ENCODE data around the gene HFM1.
"Not testable (repeated sequence)": the region's sequence is repeated elsewhere in the genome, so short reads cannot be mapped to it uniquely, and the experiment has no call there.

Gene HFM1

GRCh38 chr1:91404151-91405012 lies at the start of gene HFM1:
Gene HFM1 (minus strand): TSS chr1:91404837. CDS start chr1:91401082, 3,755 bp downstream.
- Histone ChIP-seq H3K27ac (ENCODE audit: low read length) (peak within 1 kb of the TSS; percentile 61), H3K36me3 (ENCODE audit: control insufficient read depth in 1 of 2, insufficient read depth in 2 of 2, low read length in 2 of 2) (no peaks in the 10 kb centered on the region), H3K27me3 (ENCODE audit: low read depth, low read length) (no peaks in the 10 kb centered on the region), H3K9me3 (ENCODE audit: control insufficient read depth in 1 of 2, low read length in 2 of 2) (no peaks in the 10 kb centered on the region), H3K4me1 (ENCODE audit: control insufficient read depth in 1 of 2, insufficient read depth in 2 of 2, low read length in 2 of 2) (no peaks in the 10 kb centered on the region), H3K4me3 (ENCODE audit: low read depth in 1 of 2, low read length in 2 of 2) (peak within 1 kb of the TSS; percentile 70 to 73)

GRCh38 chr1:91454136-91454535 lies 49.5 kb upstream of the HFM1 start:
- Histone ChIP-seq H3K27ac (ENCODE audit: low read length) (no peak overlapping the region), H3K27me3 (ENCODE audit: low read depth, low read length) (no peaks in the 10 kb centered on the region), H3K9me3 (ENCODE audit: control insufficient read depth in 1 of 2, low read length in 2 of 2) (no peaks in the 10 kb centered on the region), H3K36me3 (ENCODE audit: control insufficient read depth in 1 of 2, insufficient read depth in 2 of 2, low read length in 2 of 2) (no peaks in the 10 kb centered on the region), H3K4me1 (ENCODE audit: control insufficient read depth in 1 of 2, insufficient read depth in 2 of 2, low read length in 2 of 2) (no peaks in the 10 kb centered on the region), H3K4me3 (ENCODE audit: low read depth in 1 of 2, low read length in 2 of 2) (no peak overlapping the region)

DNA sequence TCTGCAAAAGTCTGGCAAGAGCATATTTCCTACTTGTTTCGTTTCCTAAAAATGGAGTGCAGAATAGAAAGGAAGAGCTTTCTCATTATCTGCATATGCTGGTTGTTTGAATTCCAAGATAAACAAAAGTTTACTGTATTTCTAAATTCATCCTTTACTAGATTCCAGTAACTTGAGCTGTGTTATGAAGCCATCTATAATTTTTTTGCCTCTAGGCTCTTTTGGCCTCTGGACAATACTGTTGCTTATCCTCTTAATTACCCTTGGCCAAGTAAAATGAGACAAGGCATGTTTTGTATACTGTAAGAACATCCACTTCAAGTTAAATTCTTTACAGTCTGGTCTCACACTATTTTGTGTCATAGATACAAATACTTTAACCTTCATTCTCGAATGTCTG lies 45.6 kb upstream of the HFM1 start:
- Histone ChIP-seq H3K4me1 (ENCODE audit: control insufficient read depth in 1 of 2, insufficient read depth in 2 of 2, low read length in 2 of 2) (no peaks in the 10 kb centered on the region), H3K27me3 (ENCODE audit: low read depth, low read length) (no peaks in the 10 kb centered on the region), H3K36me3 (ENCODE audit: control insufficient read depth in 1 of 2, insufficient read depth in 2 of 2, low read length in 2 of 2) (no peaks in the 10 kb centered on the region), H3K9me3 (ENCODE audit: control insufficient read depth in 1 of 2, low read length in 2 of 2) (no peaks in the 10 kb centered on the region), H3K4me3 (ENCODE audit: low read depth in 1 of 2, low read length in 2 of 2) (no peak overlapping the region), H3K27ac (ENCODE audit: low read length) (no peak overlapping the region)

- not testable (repeated sequence) for H3K27ac ChIP-seq (ENCODE audit: low read length); H3K36me3 ChIP-seq (ENCODE audit: control insufficient read depth in 1 of 2, insufficient read depth in 2 of 2, low read length in 2 of 2); H3K27me3 ChIP-seq (ENCODE audit: low read depth, low read length); H3K4me1 ChIP-seq (ENCODE audit: control insufficient read depth in 1 of 2, insufficient read depth in 2 of 2, low read length in 2 of 2); H3K9me3 ChIP-seq (ENCODE audit: control insufficient read depth in 1 of 2, low read length in 2 of 2); H3K4me3 ChIP-seq (ENCODE audit: low read depth in 1 of 2, low read length in 2 of 2)
These were observed 43.1 kb upstream of the HFM1 start for GRCh38 chr1:91447782-91448181.

DNA sequence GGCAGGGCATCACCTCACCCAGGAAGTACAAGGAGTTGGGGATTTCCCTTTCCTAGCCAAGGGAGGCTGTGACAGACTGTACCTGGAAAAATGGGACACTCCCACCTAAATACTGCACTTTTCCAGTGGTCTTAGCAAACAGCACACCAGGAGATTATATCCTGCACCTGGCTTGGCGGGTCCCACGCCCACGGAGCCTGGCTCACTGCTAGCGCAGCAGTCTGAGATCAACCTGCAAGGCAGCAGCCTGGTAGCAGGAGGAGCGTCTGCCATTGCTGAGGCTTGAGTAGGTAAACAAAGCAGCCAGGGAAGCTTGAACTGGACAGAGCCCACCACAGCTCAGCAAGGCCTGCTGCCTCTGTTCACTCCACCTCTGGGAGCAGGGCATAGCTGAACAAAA lies 37.3 kb upstream of the HFM1 start:
- not testable (repeated sequence) for H3K27me3 ChIP-seq (ENCODE audit: low read depth, low read length); H3K36me3 ChIP-seq (ENCODE audit: control insufficient read depth in 1 of 2, insufficient read depth in 2 of 2, low read length in 2 of 2); H3K4me3 ChIP-seq (ENCODE audit: low read depth in 1 of 2, low read length in 2 of 2); H3K4me1 ChIP-seq (ENCODE audit: control insufficient read depth in 1 of 2, insufficient read depth in 2 of 2, low read length in 2 of 2); H3K9me3 ChIP-seq (ENCODE audit: control insufficient read depth in 1 of 2, low read length in 2 of 2); H3K27ac ChIP-seq (ENCODE audit: low read length)

- H3K9me3 ChIP-seq (ENCODE audit: control insufficient read depth in 1 of 2, low read length in 2 of 2): peaks cover 0 to 5% of the 10 kb centered on the region in 2 donors
- H3K36me3 ChIP-seq (ENCODE audit: control insufficient read depth in 1 of 2, insufficient read depth in 2 of 2, low read length in 2 of 2): no peaks in the 10 kb centered on the region
- no peaks in the 10 kb centered on the region for H3K27me3 ChIP-seq (ENCODE audit: low read depth, low read length)
- H3K4me1 ChIP-seq (ENCODE audit: control insufficient read depth in 1 of 2, insufficient read depth in 2 of 2, low read length in 2 of 2): no peaks in the 10 kb centered on the region
- H3K27ac ChIP-seq (ENCODE audit: low read length): no peak overlapping the region
- no peak overlapping the region for H3K4me3 ChIP-seq (ENCODE audit: low read depth in 1 of 2, low read length in 2 of 2)
These were observed 36.2 kb upstream of the HFM1 start for GRCh38 chr1:91440847-91441246.

DNA sequence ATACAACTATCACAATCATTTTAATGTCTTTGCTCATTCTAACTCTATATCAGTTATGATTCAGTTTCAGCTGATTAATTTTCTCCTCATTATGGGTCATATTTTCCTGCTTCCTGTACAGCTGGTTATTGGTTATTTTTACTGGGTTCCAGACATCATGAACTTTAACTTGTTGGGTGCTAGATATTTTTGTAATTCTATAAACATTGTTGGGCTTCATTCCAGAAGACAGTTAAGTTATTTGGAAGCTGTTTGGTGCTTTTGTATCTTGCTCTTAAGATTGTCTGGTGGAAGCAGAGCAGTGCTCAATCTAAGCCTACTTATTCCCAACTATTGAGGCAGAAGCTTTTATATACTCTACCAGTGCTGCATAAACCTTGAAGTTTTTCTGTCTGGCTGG lies 34.4 kb upstream of the HFM1 start:
- H3K9me3 ChIP-seq (ENCODE audit: control insufficient read depth in 1 of 2, low read length in 2 of 2): peaks cover 0 to 5% of the 10 kb centered on the region in 2 donors
- H3K4me1 ChIP-seq (ENCODE audit: control insufficient read depth in 1 of 2, insufficient read depth in 2 of 2, low read length in 2 of 2): no peaks in the 10 kb centered on the region
- no peak overlapping the region for H3K27ac ChIP-seq (ENCODE audit: low read length)
- no peaks in the 10 kb centered on the region for H3K27me3 ChIP-seq (ENCODE audit: low read depth, low read length)
- no peak overlapping the region for H3K4me3 ChIP-seq (ENCODE audit: low read depth in 1 of 2, low read length in 2 of 2)
- no peaks in the 10 kb centered on the region for H3K36me3 ChIP-seq (ENCODE audit: control insufficient read depth in 1 of 2, insufficient read depth in 2 of 2, low read length in 2 of 2)

DNA sequence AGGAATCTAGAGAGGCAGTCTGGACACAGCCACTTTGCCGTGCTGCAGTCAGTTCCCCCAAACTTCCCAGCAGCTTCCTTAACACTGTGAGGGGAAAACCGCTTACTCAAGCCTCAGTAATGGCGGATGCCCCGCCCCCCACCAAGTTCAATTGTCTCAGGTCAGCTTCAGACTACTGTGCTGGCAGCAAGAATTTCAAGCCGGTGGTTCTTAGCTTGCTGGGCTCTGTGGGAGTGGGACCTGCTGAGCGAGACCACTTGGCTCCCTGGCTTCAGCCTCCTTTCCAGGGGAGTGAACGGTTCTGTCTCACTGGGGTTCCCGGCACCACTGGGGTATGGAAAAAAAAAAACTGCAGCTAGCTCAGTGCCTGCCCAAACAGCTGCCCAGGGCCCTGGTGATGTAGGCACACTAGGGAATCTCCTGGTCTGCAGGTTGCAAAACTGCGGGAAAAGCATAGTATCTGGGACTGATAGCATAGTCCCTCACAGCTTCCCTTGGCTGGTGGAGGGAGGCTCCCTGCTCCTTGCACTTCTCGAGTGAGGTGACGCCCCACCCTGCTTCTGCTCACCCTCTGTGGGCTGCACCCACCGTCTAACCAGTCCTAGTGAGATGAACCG lies 23.7 kb upstream of the HFM1 start:
- Histone ChIP-seq H3K27me3 (ENCODE audit: low read depth, low read length) (no peaks in the 10 kb centered on the region), H3K4me3 (ENCODE audit: low read depth in 1 of 2, low read length in 2 of 2) (no peak overlapping the region), H3K27ac (ENCODE audit: low read length) (no peak overlapping the region), H3K9me3 (ENCODE audit: control insufficient read depth in 1 of 2, low read length in 2 of 2) (no peaks in the 10 kb centered on the region), H3K36me3 (ENCODE audit: control insufficient read depth in 1 of 2, insufficient read depth in 2 of 2, low read length in 2 of 2) (no peaks in the 10 kb centered on the region), H3K4me1 (ENCODE audit: control insufficient read depth in 1 of 2, insufficient read depth in 2 of 2, low read length in 2 of 2) (no peaks in the 10 kb centered on the region)

DNA sequence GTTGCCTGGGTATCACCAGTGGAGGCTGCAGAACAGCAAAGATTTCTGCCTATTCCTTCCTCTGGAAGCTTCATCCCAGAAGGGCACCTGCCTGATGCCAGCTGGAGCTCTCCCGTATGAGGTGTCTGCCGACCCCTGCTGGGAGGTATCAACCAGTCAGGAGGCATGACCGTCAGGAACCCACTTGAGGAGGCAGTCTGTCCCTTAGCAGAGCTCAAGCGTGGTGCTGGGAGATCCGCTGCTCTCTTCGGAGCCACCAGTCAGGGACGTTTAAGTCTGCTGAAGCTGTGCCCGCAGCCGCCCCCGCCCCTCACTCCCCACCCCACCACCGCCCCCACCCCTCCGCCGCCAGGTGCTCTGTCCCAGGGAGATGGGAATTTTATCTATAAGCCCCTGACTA lies 23.1 kb upstream of the HFM1 start:
- Histone ChIP-seq H3K36me3 (ENCODE audit: control insufficient read depth in 1 of 2, insufficient read depth in 2 of 2, low read length in 2 of 2) (no peaks in the 10 kb centered on the region), H3K27me3 (ENCODE audit: low read depth, low read length) (no peaks in the 10 kb centered on the region), H3K4me1 (ENCODE audit: control insufficient read depth in 1 of 2, insufficient read depth in 2 of 2, low read length in 2 of 2) (no peaks in the 10 kb centered on the region), H3K27ac (ENCODE audit: low read length) (no peak overlapping the region), H3K9me3 (ENCODE audit: control insufficient read depth in 1 of 2, low read length in 2 of 2) (no peaks in the 10 kb centered on the region), H3K4me3 (ENCODE audit: low read depth in 1 of 2, low read length in 2 of 2) (no peak overlapping the region)

DNA sequence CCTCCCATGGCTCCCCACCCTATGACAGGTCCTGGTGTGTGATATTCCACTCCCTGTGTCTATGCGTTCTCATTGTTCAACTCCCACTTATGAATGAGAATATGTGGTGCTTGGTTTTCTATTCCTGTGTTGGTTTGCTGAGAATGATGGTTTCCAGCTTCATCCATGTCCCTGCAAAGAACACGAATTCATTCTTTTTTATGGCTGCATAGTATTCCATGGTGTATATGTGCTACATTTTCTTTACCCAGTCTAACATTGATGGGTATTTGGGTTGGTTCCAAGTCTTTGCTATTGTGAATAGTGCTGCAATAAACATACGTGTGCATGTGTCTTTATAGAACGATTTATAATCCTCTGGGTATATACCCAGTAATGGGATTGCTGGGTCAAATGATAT lies 17.9 kb upstream of the HFM1 start:
- H3K4me1 ChIP-seq (ENCODE audit: control insufficient read depth in 1 of 2, insufficient read depth in 2 of 2, low read length in 2 of 2); H3K27ac ChIP-seq (ENCODE audit: low read length); H3K27me3 ChIP-seq (ENCODE audit: low read depth, low read length); H3K9me3 ChIP-seq (ENCODE audit: control insufficient read depth in 1 of 2, low read length in 2 of 2); H3K4me3 ChIP-seq (ENCODE audit: low read depth in 1 of 2, low read length in 2 of 2); H3K36me3 ChIP-seq (ENCODE audit: control insufficient read depth in 1 of 2, insufficient read depth in 2 of 2, low read length in 2 of 2): not testable (repeated sequence)

GRCh38 chr1:91412371-91412770 lies 7.7 kb upstream of the HFM1 start:
- no peaks in the 10 kb centered on the region for H3K36me3 ChIP-seq (ENCODE audit: control insufficient read depth in 1 of 2, insufficient read depth in 2 of 2, low read length in 2 of 2)
- no peaks in the 10 kb centered on the region for H3K27me3 ChIP-seq (ENCODE audit: low read depth, low read length)
- no peaks in the 10 kb centered on the region for H3K4me1 ChIP-seq (ENCODE audit: control insufficient read depth in 1 of 2, insufficient read depth in 2 of 2, low read length in 2 of 2)
- no peaks in the 10 kb centered on the region for H3K9me3 ChIP-seq (ENCODE audit: control insufficient read depth in 1 of 2, low read length in 2 of 2)
- H3K27ac ChIP-seq (ENCODE audit: low read length): no peak overlapping the region
- no peak overlapping the region for H3K4me3 ChIP-seq (ENCODE audit: low read depth in 1 of 2, low read length in 2 of 2)

Data from muscle layer of duodenum (tissue), 2 donors.